CD4-positive, alpha-beta T cell treated with Interferon alpha-2 for 1 hour (primary cell): Measurements from ENCODE around the gene TBC1D1.

ENCODE experiments used
- DNase-seq, 2 donors: peaks; one replicate each; pipeline ENCODE4 v3.0.0-alpha.2; 2020 to 2022

TBC1D1 gene

DNA sequence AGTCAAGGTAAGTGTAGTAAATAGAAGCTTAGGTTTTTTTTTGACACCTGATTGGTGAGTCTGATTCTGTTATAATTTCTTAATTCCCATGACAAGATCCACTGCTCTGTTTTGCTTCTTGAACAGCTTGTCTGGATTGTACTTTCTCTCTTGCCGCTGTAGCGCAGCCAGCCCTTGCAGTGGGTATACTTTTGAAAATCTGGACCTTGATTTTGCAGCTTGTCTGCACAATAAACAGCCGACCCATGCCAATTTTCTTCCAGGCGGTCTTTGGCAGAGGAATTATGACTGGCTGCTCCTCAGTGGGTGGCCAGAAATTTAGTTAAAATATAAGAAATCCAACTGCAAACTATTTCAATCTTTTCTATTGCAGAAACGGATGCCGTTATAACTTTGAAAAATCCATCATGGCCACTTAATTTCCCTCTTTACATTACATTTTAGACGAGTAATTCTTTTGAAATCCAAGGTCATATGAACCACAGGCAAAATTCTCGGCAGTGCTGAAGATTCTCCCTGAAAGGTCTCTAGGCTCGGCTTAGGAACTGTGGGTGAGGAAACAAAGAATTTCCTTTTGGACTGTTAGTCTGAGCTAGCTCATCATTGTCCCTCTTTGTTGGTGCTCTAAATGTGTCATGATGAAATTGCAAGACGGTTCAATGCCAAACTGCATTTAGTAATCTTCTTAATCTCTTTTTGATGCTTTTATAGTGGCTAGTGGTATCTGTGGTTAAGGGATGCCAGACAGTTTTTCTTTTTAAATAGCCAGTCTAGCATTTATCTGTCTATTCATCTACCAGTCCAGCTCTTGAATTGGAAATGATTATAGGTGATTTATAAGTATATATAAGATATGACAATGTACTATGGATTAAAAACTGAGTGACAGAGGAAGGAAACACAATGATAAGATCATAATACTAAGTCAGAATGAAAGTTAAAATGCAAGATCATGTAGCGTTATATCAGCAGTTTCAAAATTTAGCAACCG, 37.8 kb downstream of the TBC1D1 start:
- peak in 1 of 2 donors; percentile 3 for DNase-seq

- no peak for DNase-seq
Observed at GRCh38 chr4:37934096-37934495, 43.2 kb downstream of the TBC1D1 start.

- no peak for DNase-seq
Observed at GRCh38 chr4:37934609-37935008, 43.7 kb downstream of the TBC1D1 start.

GRCh38 chr4:37935026-37935425, 44.1 kb downstream of the TBC1D1 start:
- no peak for DNase-seq

- DNase-seq: no peak
Observed at GRCh38 chr4:37936889-37937498, 46.1 kb downstream of the TBC1D1 start.

- no peak for DNase-seq
Observed at GRCh38 chr4:37938208-37938607, 47.3 kb downstream of the TBC1D1 start.

DNA sequence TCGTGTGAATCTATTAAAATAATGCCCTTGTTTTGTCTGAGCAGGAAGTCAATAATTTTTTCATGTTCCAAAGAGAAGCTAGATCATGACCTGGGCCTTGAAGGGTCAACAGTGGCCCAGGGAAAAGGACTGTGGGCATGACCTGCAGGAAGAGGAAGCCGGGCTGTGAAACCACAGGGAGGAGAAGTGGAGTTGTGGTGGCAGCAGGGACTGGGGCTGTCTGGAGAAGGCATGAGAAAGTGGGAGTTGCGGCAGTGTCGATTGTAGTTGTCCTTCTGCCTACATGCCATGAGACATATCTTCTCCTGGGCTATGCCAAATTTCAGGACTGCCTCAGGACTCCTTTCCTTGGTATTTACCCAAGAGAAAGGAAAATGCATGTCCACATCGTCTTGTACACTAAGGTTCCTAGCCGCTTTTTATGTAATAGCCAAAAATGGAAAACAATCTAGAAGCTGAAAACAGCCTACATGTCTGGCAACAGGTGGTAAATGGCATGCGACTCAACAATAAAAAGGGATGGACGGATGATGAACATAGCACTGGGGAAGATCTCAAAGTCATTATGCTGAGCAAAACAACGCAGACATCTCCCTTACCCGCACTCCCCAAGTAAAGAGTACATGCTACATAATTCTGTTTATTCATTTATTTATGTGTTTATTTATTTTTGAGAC, 55.8 kb downstream of the TBC1D1 start:
- peak in 1 of 2 donors; percentile 9 for DNase-seq

DNA sequence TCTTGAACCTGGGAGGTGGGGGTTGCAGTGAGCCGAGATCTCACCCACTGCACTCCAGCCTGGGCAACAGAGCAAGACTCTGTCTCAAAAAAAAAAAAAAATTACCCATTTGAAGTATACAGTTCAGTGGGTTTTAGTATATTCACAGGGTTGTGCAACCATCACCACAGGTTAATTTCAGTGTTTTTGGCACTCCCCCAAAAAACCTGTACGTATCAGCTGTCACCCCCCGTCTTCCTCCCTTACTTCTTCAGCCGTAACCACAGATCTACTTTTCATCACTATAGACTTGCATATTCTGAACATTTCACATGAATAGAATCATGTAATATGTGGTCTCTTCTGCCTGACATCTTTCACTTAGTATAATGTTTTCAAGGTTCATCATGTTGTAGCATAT, 57.7 kb downstream of the TBC1D1 start:
- no peak for DNase-seq

DNA sequence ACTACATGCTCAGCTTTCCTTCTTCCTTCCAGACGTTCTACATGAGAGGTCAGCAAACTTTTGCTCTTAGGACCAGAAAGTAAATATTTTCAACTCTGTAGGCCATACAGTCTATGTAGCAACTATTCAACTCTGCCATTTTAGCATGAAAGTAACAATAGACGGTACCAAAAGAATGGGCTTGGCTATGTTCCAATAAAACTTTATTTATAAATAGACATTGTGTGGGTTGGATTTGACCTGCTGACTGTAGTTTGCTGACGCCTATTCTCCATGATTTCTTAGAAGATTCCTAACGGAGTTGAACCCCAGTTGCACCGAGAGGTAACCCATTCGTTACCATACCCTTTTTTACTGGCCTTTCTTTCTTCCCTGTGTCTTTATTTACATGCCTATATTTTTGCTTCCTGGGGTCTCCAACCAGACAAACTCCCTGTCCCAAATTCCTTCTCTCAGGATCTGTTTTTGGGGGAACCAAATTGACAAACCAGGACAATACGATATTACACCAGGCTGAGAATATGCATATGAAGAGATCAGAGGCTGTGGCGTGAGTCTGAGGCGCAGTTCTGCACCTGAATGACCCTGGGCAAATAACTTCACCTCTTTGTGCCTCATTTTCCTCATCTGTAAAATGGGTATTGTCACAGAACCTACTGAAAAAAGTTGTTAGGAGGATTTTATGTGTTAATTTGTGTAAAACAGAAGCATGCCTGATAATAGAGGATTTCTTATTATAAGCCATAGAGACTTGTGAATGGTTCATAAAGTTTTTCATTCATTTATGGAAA, 58.9 kb downstream of the TBC1D1 start:
- no peak for DNase-seq

- no peak for DNase-seq
Observed at GRCh38 chr4:37951461-37952352, 60.8 kb downstream of the TBC1D1 start.

GRCh38 chr4:37953156-37953555, 62.3 kb downstream of the TBC1D1 start:
- no peak for DNase-seq

- DNase-seq: no peak
Observed at GRCh38 chr4:37953620-37954293, 62.9 kb downstream of the TBC1D1 start.

DNA sequence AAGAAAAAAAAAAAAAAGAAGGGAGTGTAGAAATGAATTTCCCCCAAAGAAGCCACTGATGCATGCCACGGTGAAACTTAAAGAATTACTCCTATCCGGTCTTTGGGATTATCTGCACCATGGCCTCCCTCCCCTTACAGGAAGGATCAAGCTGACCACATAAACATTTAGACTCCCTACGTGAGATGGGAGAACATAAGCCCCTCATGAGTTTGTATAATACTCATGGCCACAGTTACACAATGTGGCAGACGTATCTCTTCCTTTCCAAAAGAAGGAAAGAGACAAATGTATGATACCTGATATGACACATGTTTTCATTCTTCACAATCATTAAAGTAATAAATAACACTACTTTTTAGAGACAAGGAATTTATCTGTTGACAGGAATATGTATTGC, 66.1 kb downstream of the TBC1D1 start:
- DNase-seq: no peak

- no peak for DNase-seq
Observed at GRCh38 chr4:37958932-37959331, 68.0 kb downstream of the TBC1D1 start.

GRCh38 chr4:37960098-37960497, 69.2 kb downstream of the TBC1D1 start, which contains the start of gene PTTG2:
Gene PTTG2 (plus strand): TSS chr4:37960398. CDS start chr4:37960435, 37 bp downstream.
- DNase-seq: no peak

DNA sequence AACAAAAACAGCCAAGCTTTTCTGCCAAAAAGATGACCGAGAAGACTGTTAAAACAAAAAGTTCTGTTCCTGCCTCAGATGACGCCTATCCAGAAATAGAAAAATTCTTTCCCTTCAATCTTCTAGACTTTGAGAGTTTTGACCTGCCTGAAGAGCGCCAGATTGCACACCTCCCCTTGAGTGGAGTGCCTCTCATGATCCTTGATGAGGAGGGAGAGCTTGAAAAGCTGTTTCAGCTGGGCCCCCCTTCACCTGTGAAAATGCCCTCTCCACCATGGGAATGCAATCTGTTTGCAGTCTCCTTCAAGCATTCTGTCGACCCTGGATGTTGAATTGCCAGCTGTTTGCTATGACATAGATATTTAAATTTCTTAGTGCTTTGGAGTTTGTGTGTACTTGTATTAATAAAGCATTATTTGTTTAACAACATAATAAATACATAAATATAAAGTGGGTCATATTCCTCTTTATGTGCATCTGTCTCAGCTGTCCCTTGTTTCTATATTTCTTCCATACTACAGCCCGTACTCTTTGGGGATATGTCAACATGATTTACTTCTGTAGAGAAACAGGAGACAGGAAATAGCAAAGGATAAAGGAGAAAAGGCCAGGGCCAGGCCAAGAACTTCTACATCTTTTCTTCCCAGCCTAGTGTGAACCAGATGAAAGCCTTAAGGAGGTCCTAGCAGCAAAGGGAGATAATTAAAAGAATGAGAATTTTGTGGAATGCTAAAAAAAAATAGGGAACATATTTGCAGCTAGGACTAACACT, 70.0 kb downstream of the TBC1D1 start:
- DNase-seq: no peak

DNA sequence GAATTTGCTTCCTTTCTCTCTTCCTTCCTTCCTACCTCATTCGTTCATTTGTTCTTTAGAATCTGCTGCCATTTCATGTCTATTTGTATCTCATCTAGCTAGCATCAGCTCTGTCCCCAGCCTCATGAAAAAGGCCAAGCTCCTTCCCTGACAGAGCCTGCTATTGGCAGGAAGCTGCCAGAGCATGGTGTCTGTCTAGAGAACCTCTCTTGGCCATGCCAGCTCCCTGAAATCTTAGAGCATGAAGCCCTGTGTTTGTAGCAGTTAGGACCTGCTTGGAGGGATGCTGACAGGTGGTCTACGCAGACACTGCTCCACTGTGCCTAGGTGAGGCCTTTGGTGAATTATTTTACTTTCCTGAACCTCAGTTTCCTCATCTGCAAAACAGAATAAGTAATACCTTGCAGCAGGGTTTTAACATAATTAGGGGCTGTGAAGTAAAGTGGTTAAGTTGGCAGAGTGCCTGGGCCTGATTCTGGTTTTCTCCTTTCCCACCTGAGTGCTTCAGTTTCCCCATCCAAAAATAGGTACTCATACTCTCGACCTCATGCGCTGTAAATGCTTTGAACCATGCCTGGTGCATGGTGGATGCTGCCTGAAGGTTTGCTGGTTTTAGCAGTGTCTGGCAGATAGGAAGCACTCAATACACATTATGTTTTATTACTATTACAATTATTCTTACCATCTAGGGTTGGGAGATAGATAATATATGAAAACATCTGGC, 74.0 kb downstream of the TBC1D1 start:
- DNase-seq: no peak

GRCh38 chr4:37966044-37966443, 75.2 kb downstream of the TBC1D1 start:
- DNase-seq: no peak

- no peak for DNase-seq
Observed at GRCh38 chr4:37967736-37968135, 76.9 kb downstream of the TBC1D1 start.
